Activated CD4-positive, CD25-positive, alpha-beta regulatory T cell treated with anti-CD3 and anti-CD28 coated beads, Interleukin-2, amount 50 U/mL, for 24 hours (primary cell): ENCODE data around the gene COL5A2.

Experiments used
- ATAC-seq, 2 donors: fragments of 150-1000 bp; cut with Tn5 transposase; one replicate each; pipeline ENCODE4 v1.10.0; 2021; ENCODE audit warnings: mild to moderate bottlenecking in 1 of 2, moderate library complexity in 1 of 2

COL5A2 gene

GRCh38 chr2:189047171-189047888, 132.2 kb downstream of the COL5A2 start:
- no peak for ATAC-seq

DNA sequence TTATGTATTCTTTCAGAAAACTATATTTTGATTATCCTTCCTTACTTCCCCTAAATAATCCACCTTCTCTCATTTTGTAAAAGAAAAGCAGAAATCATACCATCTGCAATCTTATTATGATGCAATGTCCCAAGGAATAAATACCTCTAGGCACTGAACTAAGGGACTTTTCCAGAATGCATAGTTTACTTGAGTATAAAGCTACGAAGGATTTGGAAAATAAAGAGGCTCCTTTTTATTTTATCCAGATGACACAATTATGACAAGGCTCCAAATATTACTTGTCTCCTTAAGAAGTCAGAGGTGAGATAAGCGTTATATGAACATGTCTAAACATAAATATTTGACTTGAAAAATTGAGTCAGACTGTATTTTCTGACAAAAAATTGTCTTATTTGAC, 133.2 kb downstream of the COL5A2 start:
- ATAC-seq = no peak

- ATAC-seq = no peak
These were observed 133.7 kb downstream of the COL5A2 start for GRCh38 chr2:189045836-189046235.

- ATAC-seq = no peak
These were observed 142.0 kb downstream of the COL5A2 start for GRCh38 chr2:189037518-189037917.

- no peak for ATAC-seq
These were observed 154.5 kb downstream of the COL5A2 start for GRCh38 chr2:189024901-189025618.

DNA sequence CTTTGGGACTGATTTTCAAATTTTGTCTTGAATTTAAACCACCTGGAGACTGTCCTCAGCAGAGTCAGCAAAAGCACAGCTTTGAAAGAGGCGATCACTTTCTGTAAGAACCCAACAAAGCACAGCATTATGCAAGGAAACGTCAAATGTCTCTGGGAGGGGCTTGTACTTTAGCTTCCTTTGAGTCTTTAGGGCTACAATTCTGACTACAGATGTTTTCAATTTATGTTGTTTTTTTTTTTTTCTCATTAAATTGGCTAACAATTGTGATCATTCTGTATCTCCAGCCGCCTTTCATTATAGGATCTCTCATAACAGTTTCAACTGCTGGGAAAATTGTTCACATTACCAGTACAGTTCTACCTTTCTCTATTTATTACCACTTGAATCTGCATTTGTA, 157.1 kb downstream of the COL5A2 start:
- ATAC-seq = no peak

DNA sequence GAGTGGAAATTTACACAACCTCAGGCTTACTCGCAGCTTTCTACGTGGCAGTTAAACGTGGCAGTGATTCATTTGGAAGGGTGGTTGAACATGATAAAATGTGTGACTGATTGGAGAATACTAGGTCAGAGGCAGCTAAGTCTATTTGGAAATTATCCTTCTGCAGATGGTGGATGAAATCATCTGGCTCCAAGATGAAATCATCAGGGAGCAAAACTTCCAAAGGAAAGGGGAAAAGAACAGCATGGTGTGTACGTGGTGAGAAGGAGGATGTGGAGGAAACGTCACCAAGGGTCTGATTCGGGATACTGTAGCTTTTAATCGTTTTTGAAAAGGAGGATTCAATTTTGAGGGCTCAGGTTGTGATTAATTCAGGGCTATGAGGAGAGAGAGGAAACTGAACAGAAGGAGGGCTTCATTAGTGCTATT, 157.5 kb downstream of the COL5A2 start:
- no peak for ATAC-seq

GRCh38 chr2:189020179-189020578, 159.4 kb downstream of the COL5A2 start:
- no peak for ATAC-seq

- ATAC-seq = no peak
These were observed 160.9 kb downstream of the COL5A2 start for GRCh38 chr2:189018631-189019030.

GRCh38 chr2:189016311-189016861, 163.2 kb downstream of the COL5A2 start:
- ATAC-seq = no peak

DNA sequence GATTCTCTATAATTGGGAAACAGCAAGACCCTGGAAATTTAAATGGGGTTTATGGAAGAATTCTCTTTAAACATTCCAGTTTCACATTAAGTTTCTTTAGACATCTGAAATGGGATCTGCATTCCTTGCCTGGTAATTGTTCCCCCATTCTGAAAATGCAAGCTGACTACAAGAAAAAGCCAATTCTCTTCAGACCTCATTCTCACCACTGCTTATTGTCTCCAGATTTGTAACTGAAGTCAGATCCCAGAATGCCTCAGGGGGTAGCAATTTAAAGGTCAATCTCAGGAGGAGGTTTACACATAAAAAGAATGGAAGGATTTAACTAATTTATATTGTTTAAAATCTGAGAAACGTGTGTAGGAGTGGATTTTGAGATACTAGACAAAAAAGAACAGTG, 164.2 kb downstream of the COL5A2 start:
- no peak for ATAC-seq

DNA sequence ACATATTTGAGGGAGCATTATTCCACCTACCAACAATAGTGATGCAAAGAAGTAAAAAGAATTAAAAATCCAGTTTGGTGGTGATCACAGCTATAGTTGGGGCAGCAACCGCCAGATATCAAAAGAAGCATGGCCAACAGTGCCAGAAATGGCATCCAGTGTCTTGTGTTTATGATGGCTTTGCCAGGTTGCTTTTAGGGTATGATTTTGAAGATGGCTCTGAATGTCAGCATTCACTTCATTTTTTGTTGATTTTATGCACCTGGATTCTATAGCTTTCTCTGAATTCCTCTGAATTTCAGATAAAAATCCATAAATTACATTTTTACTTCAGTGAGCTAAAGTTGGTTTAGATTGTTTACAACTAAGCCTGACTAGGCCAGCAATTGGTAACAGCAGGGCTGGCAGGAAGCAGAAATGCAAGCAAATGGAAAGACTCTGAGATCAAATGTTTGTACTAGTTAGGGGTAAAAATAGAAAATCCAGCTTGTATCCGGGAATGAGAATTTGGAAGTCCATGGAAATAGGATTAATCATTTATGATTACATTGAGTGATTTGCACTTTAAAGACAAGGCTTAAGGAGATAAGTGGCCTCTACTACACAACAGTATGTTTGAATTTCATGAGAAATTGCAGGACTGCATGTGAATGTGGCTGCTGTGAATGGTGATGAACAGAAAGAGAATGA, 165.0 kb downstream of the COL5A2 start:
- no peak for ATAC-seq

GRCh38 chr2:189013671-189014448, 165.7 kb downstream of the COL5A2 start:
- no peak for ATAC-seq

DNA sequence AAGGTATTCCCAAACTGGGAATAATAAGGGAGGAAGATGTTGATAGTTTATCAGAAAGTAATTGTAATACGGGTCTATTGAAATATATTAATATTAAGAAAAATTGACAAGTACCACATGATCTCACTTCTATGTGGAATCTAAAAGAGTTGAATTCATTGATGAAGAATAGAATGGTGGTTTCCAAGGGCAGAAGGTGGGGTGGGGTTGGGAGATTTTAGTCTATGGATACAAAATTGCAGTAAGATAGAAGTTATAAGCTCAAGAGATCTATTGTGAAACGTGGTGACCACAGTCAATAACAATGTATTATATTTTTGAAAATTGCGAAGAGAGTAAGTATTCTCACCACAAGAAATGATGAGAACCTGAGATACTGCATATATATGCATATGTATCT, 166.5 kb downstream of the COL5A2 start:
- ATAC-seq = no peak

DNA sequence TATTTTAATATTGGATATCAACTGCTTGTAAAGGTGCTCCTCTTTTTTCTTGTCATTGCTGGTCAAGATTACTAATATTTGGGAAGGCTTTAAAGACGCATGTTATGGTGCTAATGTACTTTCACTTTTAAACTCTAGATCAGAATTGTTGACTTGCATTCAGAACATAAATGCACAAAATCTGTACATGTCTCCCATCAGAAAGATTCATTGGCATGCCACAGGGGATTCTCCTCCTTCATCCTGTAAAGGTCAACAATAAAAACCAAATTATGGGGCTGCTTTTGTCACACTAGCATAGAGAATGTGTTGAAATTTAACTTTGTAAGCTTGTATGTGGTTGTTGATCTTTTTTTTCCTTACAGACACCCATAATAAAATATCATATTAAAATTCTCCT, 167.2 kb downstream of the COL5A2 start:
- ATAC-seq = no peak

DNA sequence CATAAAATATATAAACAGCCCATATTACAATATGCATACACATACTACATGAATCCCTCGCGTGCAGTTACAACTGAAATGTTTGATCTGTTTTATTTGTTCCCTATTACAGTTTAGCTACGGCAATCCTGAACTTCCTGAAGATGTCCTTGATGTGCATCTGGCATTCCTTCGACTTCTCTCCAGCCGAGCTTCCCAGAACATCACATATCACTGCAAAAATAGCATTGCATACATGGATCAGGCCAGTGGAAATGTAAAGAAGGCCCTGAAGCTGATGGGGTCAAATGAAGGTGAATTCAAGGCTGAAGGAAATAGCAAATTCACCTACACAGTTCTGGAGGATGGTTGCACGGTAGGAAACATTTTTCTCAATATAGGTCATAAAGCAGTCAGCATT, 169.0 kb downstream of the COL5A2 start:
- ATAC-seq = no peak

- no peak for ATAC-seq
These were observed 170.9 kb downstream of the COL5A2 start for GRCh38 chr2:189008555-189009262.

DNA sequence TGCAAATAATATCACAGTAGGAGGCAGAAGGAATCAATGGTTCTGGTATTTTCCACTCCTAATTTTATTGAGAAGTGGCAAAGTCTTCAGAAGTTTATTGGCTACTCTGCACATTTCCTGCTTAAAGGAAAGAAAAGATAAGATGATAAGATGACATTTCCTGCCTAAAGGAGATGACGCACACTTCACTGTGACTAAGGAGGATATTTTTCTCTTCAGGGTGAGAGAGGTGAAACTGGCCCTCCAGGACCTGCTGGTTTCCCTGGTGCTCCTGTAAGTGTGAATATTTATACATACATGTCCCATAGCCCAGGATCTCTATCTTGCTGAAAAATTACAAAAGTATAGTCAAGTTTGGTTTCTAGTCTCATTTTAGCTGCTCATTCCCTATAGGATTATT, 177.5 kb downstream of the COL5A2 start:
- no peak for ATAC-seq

DNA sequence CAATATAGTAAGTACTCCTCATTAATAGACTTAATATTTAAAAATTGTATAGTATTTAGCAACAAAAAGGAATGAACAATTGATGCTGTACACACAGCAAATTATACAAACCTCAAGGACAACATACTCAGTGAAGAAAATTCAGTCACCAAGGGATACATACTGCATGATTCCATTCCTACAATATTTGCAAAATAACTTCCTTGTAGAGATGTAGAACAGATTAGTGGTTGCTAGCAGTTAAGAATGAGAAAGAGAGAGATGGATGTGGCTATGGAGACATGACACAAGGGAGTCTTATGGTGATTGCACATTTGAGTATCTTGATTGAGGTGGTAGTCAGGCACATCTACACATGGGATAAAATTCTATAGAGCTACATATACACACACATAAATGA, 179.3 kb downstream of the COL5A2 start:
- ATAC-seq = no peak

- no peak for ATAC-seq
These were observed 182.3 kb downstream of the COL5A2 start for GRCh38 chr2:188997263-188997662.

DNA sequence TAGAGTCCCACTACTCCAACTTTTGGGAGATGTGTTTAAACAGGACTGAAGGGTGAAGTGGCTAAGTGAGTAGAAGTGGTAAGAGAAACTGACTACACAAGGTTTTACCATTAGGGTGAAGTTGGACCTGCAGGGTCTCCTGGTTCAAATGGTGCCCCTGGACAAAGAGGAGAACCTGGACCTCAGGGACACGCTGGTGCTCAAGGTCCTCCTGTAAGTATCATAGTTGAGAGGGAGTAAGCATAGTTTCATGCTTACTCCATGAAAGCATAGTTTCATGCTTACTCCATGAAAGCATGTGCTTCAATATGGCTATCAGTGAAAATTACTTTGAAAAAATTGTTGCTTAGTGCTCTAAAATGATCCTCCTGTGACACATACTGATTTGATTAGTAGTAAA, 186.3 kb downstream of the COL5A2 start:
- ATAC-seq = no peak

GRCh38 chr2:188986839-188987238, 192.7 kb downstream of the COL5A2 start:
- no peak for ATAC-seq
